Measurements from ENCODE around the gene PCDH15.
"Not testable (repeated sequence)": the region's sequence is repeated elsewhere in the genome, so short reads cannot be mapped to it uniquely, and the experiment has no call there.

PCDH15 gene

GRCh38 chr10:54576541-54576940 lies 224.5 kb downstream of the PCDH15 start:
- no peak for DNase-seq (ENCODE audit: low read depth in 2 of 2, low spot score in 1 of 2)

DNA sequence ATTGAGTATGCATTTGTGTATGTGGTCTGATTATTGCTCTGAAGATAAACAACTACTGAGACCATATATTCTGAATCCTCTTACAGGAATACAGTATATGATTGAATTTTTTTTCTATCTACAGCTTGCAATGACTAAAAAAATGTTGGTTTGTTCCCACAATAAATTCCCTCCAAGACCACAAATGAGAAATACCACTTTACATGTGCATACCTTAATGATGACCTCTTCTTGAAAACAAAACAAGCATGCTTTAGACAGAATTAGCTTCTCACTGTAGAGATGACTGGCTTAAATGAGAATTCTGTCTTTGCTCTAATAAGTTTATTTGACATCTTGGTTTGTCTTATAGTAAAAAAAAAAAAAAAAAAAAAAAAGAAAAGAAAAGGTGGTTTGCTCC lies 241.5 kb downstream of the PCDH15 start:
- no peak for DNase-seq (ENCODE audit: low read depth in 2 of 2, low spot score in 1 of 2)

- no peak for DNase-seq (ENCODE audit: low read depth in 2 of 2, low spot score in 1 of 2)
Measured at GRCh38 chr10:54554028-54554427, 247.0 kb downstream of the PCDH15 start.

- no peak for DNase-seq (ENCODE audit: low read depth in 2 of 2, low spot score in 1 of 2)
Measured at GRCh38 chr10:54550016-54550415, 251.0 kb downstream of the PCDH15 start.

- DNase-seq (ENCODE audit: low read depth in 2 of 2, low spot score in 1 of 2): no peak
Measured at GRCh38 chr10:54531296-54531695, 269.7 kb downstream of the PCDH15 start.

- DNase-seq (ENCODE audit: low read depth in 2 of 2, low spot score in 1 of 2): no peak
Measured at GRCh38 chr10:54530299-54530698, 270.7 kb downstream of the PCDH15 start.

GRCh38 chr10:54525816-54526215 lies 275.2 kb downstream of the PCDH15 start:
- no peak for DNase-seq (ENCODE audit: low read depth in 2 of 2, low spot score in 1 of 2)

- DNase-seq (ENCODE audit: low read depth in 2 of 2, low spot score in 1 of 2): not testable (repeated sequence)
Measured at GRCh38 chr10:54515244-54515643, 285.8 kb downstream of the PCDH15 start.

DNA sequence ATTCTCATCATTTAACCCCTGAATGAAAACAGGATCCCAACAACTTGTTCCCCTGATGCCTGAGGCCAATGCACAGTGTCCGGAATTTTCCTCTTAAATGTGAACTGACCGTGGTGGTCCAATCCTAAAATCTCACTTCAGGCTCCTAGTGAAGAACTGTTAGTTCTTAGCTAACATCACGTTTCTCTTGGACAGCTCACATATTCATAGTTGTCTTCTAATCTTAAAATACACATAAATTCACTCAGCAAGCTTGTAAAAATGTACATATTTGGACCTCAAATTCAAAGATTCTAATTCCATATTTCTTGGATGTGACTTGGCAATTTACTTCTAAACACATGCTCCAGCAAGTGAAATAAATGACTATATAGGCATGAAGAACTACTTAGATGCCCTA lies 297.2 kb downstream of the PCDH15 start:
- DNase-seq (ENCODE audit: low read depth in 2 of 2, low spot score in 1 of 2): no peak

DNA sequence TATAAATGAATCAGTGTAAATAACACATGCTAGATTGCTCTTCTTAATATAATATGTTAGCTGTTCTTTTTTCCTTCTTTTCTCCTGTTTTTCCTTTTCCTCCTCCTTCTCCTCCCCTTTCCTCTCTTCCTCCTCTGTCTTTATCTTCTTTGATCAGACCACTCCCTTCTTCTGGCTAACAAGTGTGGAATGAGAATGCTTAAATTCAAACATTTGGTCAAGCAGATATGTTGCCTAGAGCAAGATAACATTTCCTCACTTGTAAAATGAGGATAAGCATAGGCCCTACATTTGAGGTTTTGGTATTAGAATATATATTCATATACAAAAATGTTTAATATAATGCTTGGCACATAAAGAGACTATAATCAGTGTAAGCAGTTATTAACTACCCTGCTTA lies 299.1 kb downstream of the PCDH15 start:
- DNase-seq (ENCODE audit: low read depth in 2 of 2, low spot score in 1 of 2): no peak

GRCh38 chr10:54496852-54497251 lies 304.2 kb downstream of the PCDH15 start:
- DNase-seq (ENCODE audit: low read depth in 2 of 2, low spot score in 1 of 2): no peak

DNA sequence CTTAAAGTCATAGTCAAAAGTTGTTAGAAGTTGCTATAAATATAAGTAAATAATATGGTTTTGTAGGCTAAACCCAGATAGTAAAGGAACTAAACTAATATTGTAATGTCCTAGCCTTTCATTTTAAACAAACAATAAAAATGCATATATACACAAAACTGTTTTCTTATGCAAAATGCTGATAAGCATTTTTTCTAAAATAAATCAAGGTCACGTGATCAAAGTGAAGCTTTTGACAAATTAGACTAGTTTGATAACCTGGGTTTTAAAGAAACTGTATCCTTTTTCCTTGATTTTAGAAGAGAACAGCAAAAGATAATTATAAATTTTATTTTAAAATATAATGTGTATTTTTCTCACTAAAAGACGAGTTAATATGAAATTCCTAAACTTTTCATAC lies 313.3 kb downstream of the PCDH15 start:
- no peak for DNase-seq (ENCODE audit: low read depth in 2 of 2, low spot score in 1 of 2)

- DNase-seq (ENCODE audit: low read depth in 2 of 2, low spot score in 1 of 2): no peak
Measured at GRCh38 chr10:54485971-54486370, 315.1 kb downstream of the PCDH15 start.

DNA sequence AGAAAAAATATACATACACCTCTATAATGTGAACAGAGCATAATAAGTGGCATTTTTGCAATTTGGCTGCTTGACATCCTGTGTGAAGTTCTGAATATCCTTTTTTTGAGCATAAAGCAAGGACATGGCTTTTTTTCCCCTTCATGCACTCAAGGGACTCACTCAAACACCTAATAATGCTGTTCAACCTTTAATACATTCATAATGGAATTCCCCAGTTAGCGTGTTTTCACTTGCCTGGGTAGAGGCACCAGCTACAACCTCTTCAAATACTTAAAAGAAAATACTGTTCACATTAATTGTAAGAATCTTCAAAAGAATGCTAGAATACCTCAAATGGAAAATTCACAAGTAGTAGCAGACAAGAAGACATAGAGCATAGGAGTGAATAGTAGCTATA lies 316.8 kb downstream of the PCDH15 start:
- DNase-seq (ENCODE audit: low read depth in 2 of 2, low spot score in 1 of 2): no peak

DNA sequence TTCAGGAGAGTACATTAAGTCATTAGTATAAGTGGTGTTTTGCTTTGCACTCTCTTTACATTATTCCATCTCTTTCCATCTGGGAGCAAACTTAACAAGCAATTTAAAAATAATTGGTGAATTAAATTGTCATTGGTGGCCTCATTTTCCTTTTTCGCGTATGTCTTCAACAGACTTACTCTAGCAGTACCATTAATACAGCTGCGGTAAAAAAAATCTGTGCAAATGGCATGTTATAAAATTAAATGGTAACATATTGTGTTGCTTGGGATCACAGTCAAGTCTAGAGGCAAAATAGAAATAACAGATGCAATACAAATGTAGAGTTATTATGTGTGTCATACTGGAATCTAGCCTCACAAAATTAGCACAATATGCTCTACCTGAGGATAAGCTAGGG lies 322.4 kb downstream of the PCDH15 start:
- no peak for DNase-seq (ENCODE audit: low read depth in 2 of 2, low spot score in 1 of 2)

DNA sequence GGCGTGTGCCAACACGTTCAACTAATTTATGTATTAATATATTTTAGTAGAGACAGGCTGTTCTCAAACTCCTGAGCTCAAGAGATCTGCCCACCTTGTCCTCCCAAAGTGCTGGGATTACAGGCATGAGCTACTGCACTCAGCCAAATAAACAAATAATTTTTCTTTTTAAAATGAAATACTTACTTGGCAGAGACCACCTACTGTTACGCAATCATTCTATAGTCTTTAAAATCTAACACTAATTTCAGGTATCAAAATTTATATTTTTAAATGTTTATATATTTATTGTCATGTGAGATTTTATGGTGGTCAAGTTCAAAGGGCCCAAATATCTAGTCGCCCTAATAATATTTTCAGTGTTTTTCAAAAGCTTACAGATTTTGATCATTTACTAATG lies 323.3 kb downstream of the PCDH15 start:
- DNase-seq (ENCODE audit: low read depth in 2 of 2, low spot score in 1 of 2): no peak

GRCh38 chr10:54470324-54470631 lies 330.8 kb downstream of the PCDH15 start:
- no peak for DNase-seq (ENCODE audit: low read depth in 2 of 2, low spot score in 1 of 2)

- DNase-seq (ENCODE audit: low read depth in 2 of 2, low spot score in 1 of 2): no peak
Measured at GRCh38 chr10:54469587-54470323, 331.3 kb downstream of the PCDH15 start.

- DNase-seq (ENCODE audit: low read depth in 2 of 2, low spot score in 1 of 2): no peak
Measured at GRCh38 chr10:54454271-54454670, 346.8 kb downstream of the PCDH15 start.

DNA sequence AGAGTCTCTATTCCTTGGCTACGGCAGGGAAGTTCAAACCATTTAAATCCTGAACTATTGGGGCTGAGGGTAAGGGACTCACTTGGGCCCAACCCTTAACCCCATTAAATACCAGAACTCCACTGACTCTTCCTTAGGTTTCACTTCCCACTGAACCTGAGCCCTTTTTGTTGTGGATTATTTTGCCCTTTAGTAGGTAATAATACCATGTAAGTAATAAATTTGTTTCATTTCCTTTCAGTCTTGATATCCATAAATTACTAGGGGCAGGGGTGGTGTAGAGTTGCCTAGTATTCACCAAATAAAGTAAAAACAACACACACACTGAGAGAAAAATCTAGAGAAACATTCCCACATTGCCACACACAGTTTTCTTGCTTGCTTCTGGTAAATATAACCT lies 352.0 kb downstream of the PCDH15 start:
- no peak for DNase-seq (ENCODE audit: low read depth in 2 of 2, low spot score in 1 of 2)

DNA sequence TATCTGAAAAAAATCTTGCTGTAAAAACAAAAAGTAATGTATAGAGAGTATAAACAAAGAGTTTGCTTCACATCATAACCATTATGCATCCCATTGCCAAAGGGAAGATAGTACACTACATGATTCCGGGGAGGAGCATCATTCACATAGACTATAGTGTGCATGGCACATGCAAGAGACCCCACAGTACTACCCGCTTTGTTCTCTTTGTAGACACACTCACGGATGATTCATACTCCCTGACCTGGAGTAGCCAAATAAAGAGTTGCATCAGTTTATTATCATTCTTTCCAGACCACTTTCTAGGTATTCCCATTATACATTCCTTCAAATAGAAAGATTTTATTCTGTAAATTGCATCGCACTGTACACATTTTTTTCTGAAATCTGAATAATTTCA lies 356.9 kb downstream of the PCDH15 start:
- DNase-seq (ENCODE audit: low read depth in 2 of 2, low spot score in 1 of 2): no peak

DNA sequence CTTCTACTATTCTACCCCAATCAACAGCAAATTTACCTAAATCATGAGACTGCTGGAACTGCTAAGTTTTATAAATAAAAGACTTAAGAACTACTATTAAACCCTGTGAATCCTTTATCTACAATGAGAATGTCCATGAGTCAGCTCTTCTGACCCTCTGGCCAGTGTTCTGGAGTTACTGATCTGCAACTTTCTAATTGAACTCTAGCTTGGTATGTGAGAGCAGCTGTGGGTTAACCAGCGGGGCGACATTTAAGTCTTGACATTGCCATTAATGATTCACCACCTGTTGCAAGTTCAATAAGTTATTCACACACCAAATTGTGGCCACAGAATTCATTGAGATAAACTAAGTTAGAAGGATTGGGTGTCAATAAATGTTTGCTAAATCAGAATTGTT lies 359.8 kb downstream of the PCDH15 start:
- DNase-seq (ENCODE audit: low read depth in 2 of 2, low spot score in 1 of 2): no peak

DNA sequence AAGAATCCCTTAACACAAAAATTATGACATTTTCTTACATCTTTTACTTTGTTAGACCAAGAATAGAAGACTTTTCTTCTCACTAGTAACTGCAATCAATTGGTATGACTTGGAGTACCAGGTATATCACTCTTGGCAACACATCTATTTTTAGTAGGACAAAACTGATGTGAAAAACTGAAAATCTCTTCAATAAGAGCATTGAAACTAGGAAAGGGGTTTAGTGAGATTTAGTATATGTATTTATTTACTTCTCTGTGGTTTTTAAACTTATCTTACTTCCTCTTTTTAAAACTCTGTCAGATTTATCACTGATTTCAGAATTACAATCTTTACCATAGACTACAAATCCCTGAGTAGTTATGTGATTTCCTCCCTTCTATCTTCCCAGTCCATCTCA lies 366.2 kb downstream of the PCDH15 start:
- DNase-seq (ENCODE audit: low read depth in 2 of 2, low spot score in 1 of 2): no peak

DNA sequence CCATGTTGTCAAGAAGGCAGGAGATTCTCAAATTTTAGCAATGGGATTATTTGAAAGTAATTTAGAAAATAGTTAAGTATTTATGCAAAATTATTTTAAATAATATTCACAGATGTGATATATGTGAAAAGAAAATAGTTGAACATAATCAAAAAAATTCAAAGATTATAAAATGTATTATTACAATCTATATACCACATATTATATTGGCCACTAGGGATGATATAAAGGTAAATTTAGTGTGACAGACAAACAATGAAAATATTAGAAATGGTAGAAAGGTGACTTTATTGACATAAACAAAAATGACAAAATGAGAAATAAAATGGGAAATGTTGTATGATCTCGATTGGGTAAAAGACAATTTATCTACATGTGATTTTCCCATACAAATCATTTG lies 385.5 kb downstream of the PCDH15 start:
- DNase-seq (ENCODE audit: low read depth in 2 of 2, low spot score in 1 of 2): no peak

Data from stimulated activated CD8-positive, alpha-beta memory T cell treated with anti-CD3 and anti-CD28 coated beads, Interleukin-4, amount 100 ng/mL, for 1 hour (primary cell).